ENCODE measurements around the gene EXOC3.
"Not testable (repeated sequence)": the region's sequence is repeated elsewhere in the genome, so short reads cannot be mapped to it uniquely, and the experiment has no call there.

The EXOC3 gene

GRCh38 chr5:501105-501830 lies 58.3 kb downstream of the EXOC3 start:
- TF ChIP-seq CTCF (IDR thresholded peaks at IDR 0.05; ENCODE audit: borderline replicate concordance, insufficient read depth, low read depth, low read length) = no peak
- H3K4me3 ChIP-seq (ENCODE audit: low read depth, low read length) = no peak overlapping the region

GRCh38 chr5:501831-502184 lies 58.8 kb downstream of the EXOC3 start:
- H3K4me3 ChIP-seq (ENCODE audit: low read depth, low read length) = no peak overlapping the region
- no peak for TF ChIP-seq CTCF (IDR thresholded peaks at IDR 0.05; ENCODE audit: borderline replicate concordance, insufficient read depth, low read depth, low read length)

- TF ChIP-seq CTCF (IDR thresholded peaks at IDR 0.05; ENCODE audit: borderline replicate concordance, insufficient read depth, low read depth, low read length) = no peak
- no peak overlapping the region for H3K4me3 ChIP-seq (ENCODE audit: low read depth, low read length)
Observed at GRCh38 chr5:502325-503079, 59.5 kb downstream of the EXOC3 start.

- no peak for TF ChIP-seq CTCF (IDR thresholded peaks at IDR 0.05; ENCODE audit: borderline replicate concordance, insufficient read depth, low read depth, low read length)
Observed at GRCh38 chr5:504326-505154, 61.6 kb downstream of the EXOC3 start.

GRCh38 chr5:505951-506525 lies 63.1 kb downstream of the EXOC3 start:
- no peak overlapping the region for H3K4me3 ChIP-seq (ENCODE audit: low read depth, low read length)
- no peak for TF ChIP-seq CTCF (IDR thresholded peaks at IDR 0.05; ENCODE audit: borderline replicate concordance, insufficient read depth, low read depth, low read length)

More at GRCh38 chr5:504326-505154, 61.6 kb downstream of the EXOC3 start:
- no peak overlapping the region for H3K4me3 ChIP-seq (ENCODE audit: low read depth, low read length)

GRCh38 chr5:507986-508575 lies 65.1 kb downstream of the EXOC3 start:
- not testable (repeated sequence) for H3K4me3 ChIP-seq (ENCODE audit: low read depth, low read length)

Measured in GM12875 (cell line).